NT2/D1 (cell line): Measurements from ENCODE around the gene POTEF.
"Not testable (repeated sequence)": the region's sequence is repeated elsewhere in the genome, so short reads cannot be mapped to it uniquely, and the experiment has no call there.

ENCODE experiments used
- SUZ12 ChIP-seq: IDR thresholded peaks from 2 replicates; pipeline ENCODE4 v1.6.1; 2011; ENCODE audit not compliant: insufficient read length, insufficient read depth; ENCODE audit errors: extremely low read depth
- ZNF274 ChIP-seq: IDR thresholded peaks from 2 replicates; pipeline ENCODE4 v1.6.1; 2011; ENCODE audit warnings: mild to moderate bottlenecking, low read depth, low read length

GRCh38 chr2:130053217-130053911 is 75.7 kb downstream of the POTEF start:
- TF ChIP-seq SUZ12, ZNF274: not testable (repeated sequence)
